GM19372 (cell line): Measurements from ENCODE around the gene CLMP.
"Not testable (repeated sequence)": the region's sequence is repeated elsewhere in the genome, so short reads cannot be mapped to it uniquely, and the experiment has no call there.

Experiments used
- ATAC-seq: cut with Tn5 transposase; IDR thresholded peaks from one replicate; pipeline ENCODE4 v1.9.1; 2021; ENCODE audit warnings: mild to moderate bottlenecking, low read depth, moderate library complexity; ENCODE audit not compliant: unreplicated experiment

Gene CLMP

GRCh38 chr11:123143476-123143875 lies 51.6 kb downstream of the CLMP start:
- no peak for ATAC-seq

GRCh38 chr11:123139206-123139605 lies 55.8 kb downstream of the CLMP start:
- ATAC-seq: no peak

DNA sequence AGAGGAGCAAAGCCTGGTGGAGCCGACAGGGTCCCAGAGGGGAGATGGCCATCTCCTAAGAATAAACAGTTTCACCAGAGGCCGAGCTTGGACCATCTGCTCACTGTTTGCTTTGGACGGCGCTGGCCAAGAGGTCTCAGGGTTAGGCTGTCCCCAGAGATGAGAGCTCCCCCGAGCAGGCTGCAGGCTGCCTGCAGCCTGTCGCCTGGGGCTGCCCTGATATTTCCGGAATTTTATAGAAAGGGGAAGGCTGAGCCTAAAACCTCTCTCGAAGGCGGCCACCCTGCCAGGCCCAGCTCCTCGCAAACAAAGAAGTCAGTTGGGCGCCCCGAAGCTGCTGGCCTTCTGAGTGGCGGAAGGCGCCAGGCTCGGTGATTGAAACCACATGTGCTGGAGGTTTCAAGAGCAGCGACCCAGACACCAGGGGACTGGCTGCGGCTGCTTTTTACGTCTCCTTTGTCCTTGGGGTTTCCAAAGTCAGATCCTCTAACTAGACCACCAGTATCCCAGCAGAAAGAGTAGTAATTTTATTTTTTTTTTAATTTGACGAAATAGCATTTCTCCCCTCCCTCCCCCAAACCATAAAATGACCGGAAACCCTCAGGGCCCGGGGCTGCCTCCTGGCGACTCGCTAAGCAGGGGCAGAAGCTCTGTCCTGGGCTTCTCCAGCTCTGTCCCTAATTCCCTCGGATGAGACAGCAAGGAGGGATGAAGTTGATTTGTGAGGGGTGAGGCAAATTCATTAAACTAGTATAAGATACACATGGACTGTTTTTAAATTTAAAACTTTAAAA lies 57.4 kb downstream of the CLMP start:
- no peak for ATAC-seq

GRCh38 chr11:123135863-123136446 lies 59.1 kb downstream of the CLMP start:
- ATAC-seq: no peak

DNA sequence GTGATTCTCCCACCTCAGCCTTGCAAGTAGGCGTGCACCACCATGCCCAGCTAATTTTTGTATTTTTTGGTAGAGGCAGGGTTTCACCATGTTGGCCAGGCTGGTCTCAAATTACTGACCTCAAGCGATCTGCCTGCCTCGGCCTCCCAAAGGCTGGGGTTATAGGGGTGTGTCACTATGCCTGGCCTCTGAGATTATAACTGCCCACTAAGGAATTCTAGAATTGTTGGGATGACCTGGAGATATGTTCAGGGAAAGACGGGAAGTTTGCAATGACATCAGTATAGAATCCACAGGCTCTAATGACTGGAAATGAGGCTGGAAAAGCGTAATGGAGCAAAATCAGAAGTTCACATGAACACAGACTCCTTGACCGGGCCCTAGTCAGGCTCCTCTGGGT lies 62.2 kb downstream of the CLMP start:
- no peak for ATAC-seq

DNA sequence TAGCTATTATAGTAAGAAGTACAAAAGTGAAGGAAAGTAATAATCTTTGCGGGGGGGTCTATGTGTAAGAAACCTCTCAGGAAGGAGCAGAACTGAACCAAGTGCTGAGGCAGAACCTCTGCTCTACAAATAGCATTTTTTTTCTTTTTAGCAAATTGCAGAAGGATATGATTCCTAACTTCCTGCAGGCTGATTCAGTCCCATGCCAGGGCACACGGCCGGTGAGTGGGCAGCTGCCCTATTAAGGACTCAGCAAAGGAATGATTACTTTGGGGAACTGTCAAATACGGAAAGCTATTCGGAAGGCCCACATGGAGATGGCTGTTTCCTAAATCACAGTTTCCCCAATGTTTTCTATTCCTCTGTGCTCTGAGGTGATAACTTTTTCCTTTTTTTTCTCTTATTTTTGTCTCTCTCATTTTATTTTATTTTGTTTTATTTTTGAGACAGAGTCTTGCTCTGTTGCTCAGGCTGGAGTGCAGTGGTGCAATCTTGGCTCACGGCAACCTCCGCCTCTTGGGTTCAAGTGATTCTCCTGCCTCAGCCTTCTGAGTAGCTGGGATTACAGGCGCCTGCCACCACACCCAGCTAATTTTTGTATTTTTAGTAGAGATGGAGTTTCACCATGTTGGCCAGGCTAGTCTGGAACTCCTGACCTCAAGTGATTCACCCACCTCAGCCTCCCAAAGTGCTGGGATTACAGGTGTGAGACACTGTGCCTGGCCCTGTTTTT lies 62.8 kb downstream of the CLMP start:
- ATAC-seq: not testable (repeated sequence)

DNA sequence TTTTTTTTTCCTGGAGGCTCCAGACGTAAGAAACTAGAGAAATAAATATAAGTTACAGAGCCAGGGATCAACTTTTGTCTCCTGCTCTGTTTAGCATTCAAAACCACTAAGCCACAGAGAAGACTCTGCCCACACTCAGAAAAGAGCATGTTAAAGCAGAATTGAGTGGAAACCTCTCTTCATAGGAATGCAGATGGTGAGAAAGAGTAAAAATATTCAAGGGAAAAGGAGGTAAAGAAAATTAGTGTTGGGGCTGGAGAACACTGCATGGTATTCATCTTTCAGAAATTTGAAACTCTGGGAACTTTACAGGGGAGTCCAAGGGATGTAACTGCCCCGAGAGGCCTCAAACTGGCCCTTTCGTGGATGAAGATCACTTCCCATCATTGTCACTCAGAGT lies 65.1 kb downstream of the CLMP start:
- ATAC-seq: no peak

DNA sequence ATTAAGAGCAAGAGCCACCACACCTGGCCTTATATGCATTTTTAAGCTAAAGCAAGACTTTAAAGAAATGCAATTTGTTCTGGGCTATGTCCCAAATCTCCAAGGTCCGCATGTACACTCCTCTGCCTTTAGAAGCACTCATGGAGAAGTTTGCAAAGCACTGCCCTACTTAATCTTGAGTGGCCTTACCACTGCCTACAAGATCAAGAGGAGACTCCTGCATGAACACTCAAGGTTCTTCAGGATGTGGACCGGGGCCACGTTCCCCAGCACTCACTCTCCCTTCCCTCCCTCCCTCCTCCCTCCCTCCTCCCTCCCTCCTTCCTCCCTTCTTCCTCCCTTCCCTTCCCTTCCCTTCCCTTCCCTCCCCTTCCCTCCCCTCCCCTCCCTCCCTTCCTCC lies 69.9 kb downstream of the CLMP start:
- no peak for ATAC-seq

DNA sequence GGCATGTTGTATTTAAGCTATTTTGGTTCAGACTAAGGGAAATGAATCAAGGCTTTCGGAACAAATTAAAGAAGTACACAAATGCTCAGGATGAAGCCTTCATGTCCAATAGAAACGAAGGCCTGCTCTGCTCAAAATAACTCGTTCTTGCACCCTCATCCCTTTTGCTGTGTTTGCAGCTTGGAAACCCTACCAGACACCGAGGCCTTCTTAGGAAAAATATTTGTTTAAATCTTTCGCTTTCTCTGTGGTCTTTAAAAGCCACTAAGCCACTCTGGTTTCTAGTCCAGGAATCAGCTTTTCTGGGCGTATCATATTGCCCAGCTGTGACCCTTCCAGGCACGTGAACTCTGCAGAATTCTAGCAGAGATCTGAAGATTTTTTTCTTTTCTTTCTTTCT lies 72.2 kb downstream of the CLMP start:
- no peak for ATAC-seq

- ATAC-seq: no peak
Observed at GRCh38 chr11:123122341-123122740, 72.7 kb downstream of the CLMP start.

GRCh38 chr11:123116486-123116885 lies 78.6 kb downstream of the CLMP start:
- no peak for ATAC-seq

DNA sequence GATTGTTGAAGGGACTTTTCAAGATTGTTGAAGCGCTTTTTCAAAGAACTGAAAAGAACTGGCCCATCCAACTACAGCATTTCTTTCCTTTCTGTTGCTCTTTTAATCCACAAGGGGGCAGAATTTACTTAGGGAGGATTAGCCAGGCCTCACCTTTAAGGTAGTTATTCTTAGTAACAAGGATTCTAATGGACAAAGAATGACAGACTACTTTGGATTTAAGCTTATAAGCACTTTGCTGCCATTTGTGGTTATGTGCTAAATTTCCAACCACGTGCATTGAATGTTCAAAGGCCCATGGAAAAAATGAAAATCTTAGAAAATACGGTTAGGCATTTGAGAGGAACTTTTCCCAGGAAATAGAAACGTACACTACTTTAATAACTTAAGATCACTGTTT lies 83.6 kb downstream of the CLMP start:
- no peak for ATAC-seq

DNA sequence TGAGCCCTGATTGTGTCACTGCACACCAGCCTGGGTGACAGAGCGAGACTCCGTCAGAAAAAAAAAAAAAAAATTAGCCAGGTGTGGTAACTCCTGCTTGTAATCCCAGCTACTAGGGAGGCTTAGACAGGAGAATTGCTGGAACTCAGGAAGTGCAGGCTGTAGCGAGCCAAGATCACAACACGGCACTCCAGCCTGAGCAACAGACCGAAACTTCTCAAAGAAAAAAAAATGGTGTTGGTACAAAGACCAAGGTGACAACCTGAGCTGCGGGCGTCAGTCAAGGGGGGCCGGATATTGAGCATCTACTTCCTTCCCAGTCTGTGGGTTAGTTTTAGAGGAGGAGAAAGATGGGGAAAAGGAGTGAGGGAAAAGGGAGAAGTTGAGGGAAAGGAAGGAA lies 84.7 kb downstream of the CLMP start:
- ATAC-seq: no peak

DNA sequence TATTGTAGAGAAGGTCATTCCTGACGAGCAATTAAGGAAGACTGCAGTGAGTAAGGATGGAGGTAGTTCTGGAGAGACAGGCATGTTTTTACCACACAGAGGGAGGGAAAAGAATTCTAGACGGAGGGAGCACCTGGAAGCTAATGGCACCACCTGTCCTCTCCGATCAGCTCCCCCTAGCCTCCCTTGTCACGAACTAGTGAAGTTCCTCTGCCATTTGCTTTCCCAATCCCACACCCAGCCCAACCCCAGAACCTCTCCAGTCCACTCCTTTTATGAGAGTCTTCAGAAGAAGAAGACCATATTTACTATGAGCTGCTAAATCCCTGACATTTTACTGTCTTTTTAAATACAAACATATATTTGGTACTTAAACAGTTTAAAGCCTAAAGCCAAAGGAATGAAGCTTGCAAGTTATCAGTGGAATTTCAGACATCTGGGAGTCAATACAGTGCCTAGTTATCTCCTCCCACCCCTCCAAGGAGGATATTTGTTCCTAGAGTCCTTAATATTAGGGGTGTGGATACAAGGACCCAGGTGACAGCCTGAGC lies 87.0 kb downstream of the CLMP start:
- no peak for ATAC-seq

GRCh38 chr11:123104697-123105096 lies 90.4 kb downstream of the CLMP start:
- no peak for ATAC-seq

GRCh38 chr11:123103326-123103980 lies 91.6 kb downstream of the CLMP start:
- ATAC-seq: no peak

DNA sequence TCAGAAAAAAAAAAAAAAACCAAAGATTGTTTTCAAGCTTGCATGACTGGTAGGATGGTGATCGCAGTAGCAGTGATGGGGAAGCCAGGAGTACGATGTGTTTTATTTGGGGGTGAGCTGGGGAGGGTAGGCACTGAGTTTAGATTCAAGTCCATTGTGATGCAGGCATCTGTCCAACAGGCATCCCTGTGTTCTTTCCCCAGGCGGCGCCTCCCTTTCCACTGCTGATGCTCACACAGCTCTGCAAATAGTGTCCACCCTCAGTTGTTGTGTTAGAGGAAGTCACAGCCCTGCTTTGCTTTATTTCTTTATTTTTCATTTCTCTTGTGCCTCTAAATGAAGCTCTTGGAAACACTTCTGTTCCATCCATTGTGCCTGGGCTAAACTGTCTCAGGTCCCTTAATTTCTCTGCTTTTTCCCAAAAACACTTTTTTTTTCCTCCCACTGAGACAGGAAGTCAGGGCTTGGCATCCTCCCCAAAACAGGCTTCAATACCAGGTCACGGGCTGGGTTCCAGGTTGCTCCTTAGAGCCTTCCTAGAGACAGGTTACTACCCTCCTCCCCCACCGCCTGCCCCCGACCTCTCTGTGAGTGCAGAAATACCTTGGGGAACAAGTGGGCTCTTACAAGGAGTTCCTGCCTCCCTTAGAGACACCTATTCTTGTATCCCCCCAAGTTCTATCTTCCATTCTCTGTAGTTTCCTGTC lies 94.5 kb downstream of the CLMP start:
- ATAC-seq: no peak

DNA sequence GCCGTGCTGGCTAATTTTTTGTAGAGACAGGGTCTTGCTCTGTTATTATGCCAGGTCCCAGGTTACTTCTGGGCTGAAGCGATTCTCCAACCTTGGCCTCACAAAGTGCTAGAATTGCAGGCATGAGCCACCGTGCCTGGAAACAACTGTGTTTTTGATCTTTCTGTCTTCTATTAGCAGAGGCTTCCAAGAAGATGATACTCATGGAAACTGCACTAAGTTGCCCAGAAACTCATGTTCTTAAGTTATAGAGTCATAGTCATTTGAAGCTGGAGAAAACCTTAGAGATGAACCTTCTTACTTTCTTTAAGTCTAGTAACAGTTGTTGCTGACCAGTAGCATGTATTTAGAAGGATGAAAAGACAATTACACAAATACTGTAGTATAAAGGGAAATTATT lies 96.1 kb downstream of the CLMP start:
- ATAC-seq: no peak

DNA sequence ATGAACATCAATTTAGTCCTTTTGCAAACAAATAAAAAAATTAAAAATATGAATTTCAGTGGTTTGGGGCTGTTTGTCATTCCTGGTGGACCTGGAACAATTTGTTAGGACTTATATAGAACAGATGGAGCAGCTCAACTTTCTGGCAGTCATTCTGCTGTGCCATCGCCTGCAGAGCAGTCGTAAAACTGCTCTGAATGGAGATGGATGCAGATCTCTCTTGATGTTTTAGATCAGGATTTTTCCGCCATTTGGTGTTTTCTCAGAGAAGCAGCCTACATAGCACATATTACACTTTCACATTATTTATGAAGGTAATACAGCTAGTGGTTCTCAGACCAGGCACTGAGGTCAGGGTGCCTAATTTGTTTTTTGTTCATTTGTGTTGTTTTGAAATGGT lies 101.3 kb downstream of the CLMP start:
- ATAC-seq: no peak

DNA sequence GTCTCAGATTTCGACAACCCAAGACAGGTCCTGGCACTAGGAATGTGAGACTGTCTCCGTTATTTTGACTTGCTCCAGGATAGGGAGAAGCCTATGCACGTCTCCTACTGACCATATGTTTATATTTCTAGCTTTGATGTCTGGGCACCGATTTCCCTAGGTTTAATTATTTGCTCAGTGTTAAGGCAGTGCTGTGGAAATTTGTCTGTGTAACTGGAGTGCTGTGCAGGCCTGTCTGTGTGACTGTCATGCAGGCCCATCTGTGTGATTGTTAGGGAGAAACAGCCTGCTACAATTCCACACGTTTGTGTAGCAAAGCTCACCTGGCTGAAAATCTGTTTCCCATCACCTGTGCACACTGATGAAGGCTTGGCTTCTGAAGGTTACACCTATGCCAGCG lies 103.5 kb downstream of the CLMP start:
- ATAC-seq: no peak
